ENCODE results near the gene DHRS7. TPM values are rescaled to one million over a fixed set of nuclear protein-coding genes. Genes with fewer than 3 reads are reported as not detected.

The DHRS7 gene
- total and polyA plus RNA-seq, 2 of the 8 experiments (the other 6 are each of a cell fraction or from before 2014, with no cell fraction given): 10.8 to 27.5 TPM

DNA sequence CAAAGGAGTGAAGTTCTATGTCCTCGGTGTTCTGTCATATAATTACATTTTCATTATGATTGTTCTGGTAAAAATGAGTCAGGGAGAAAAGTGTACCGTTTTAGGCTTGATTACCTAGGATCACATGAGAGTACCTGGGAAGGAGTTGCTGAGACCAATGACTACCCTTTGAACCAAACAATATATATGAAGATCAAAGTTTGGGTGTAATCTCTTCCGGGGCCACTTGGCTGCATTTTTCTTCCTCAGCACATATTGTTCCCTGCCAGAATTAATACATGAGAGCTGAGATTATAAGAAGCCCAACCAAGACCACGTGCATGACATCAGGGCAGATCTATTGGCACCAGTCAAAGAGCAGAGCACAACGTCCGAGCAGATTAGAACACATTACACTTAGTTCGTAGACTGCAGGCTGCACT is 41.1 kb upstream of the DHRS7 start:
- Histone ChIP-seq H3K56ac (replicated peaks; ENCODE audit: insufficient read length, low read depth, low read length) (no peak overlapping the region), H3K23ac (ENCODE audit: insufficient read length) (no peak overlapping the region), H3K4me3 (ENCODE audit: extremely low read depth in 1 of 4, insufficient read depth in 2 of 4, low read depth in 3 of 4, low read length in 4 of 4) (no peak overlapping the region), H4K91ac (replicated peaks; ENCODE audit: insufficient read length, low read length) (no peak overlapping the region), H4K5ac (ENCODE audit: insufficient read length, low read depth, low read length) (no peak overlapping the region), H2BK12ac (ENCODE audit: low read depth, low read length) (no peak overlapping the region), H3K4ac (replicated peaks; ENCODE audit: insufficient read length, low read depth, low read length) (no peak overlapping the region), H2BK5ac (ENCODE audit: low read depth, low read length) (no peak overlapping the region), H3K79me2 (ENCODE audit: control insufficient read depth in 1 of 2, insufficient read depth in 2 of 2, low read length in 2 of 2) (no peaks in the 10 kb centered on the region), H3K18ac (ENCODE audit: extremely low read depth, low read length) (no peak overlapping the region), H3K79me1 (ENCODE audit: low read depth, low read length) (no peaks in the 10 kb centered on the region), H2AK5ac (ENCODE audit: low read depth, low read length) (no peak overlapping the region), H2AFZ (ENCODE audit: low read length) (no peak overlapping the region), H3K14ac (ENCODE audit: insufficient read length) (no peak overlapping the region), H2BK15ac (ENCODE audit: low read length) (no peak overlapping the region), H3K27ac (ENCODE audit: low read depth, low read length) (no peak overlapping the region), H2BK120ac (replicated peaks; ENCODE audit: low read depth, low read length) (no peak overlapping the region), H3K27me3 (replicated peaks in 1 of 4; ENCODE audit: control insufficient read depth in 3 of 4, extremely low read depth in 1 of 4, insufficient read depth in 3 of 4, low read length in 3 of 4) (no peaks in the 10 kb centered on the region), H4K8ac (ENCODE audit: extremely low read depth, insufficient read depth, low read length) (no peak overlapping the region), H3K4me2 (ENCODE audit: insufficient read depth in 1 of 2, low read depth in 2 of 2, low read length in 2 of 2) (no peak overlapping the region), H4K20me1 (replicated peaks in 1 of 2; ENCODE audit: control insufficient read depth in 1 of 2, insufficient read depth in 2 of 2, low read length in 2 of 2) (no peaks in the 10 kb centered on the region), H3K4me1 (replicated peaks in 1 of 4; ENCODE audit: control insufficient read depth in 3 of 4, insufficient read depth in 4 of 4, low read length in 3 of 4) (peaks cover 0 to 13% (median 10%) of the 10 kb centered on the region in 4 experiments; a peak in 4 of 7 replicates), H2BK20ac (ENCODE audit: low read length) (no peak overlapping the region), H3K23me2 (ENCODE audit: low read depth, low read length) (peaks cover 2% of the 10 kb centered on the region; the same call in 1 of the 2 replicates), H3K9ac (replicated peaks in 1 of 4; ENCODE audit: extremely low read depth in 1 of 4, low read depth in 3 of 4, low read length in 3 of 4) (no peak overlapping the region), H3K36me3 (ENCODE audit: control insufficient read depth in 2 of 4, insufficient read depth in 4 of 4, low read length in 3 of 4) (no peaks in the 10 kb centered on the region), H3K9me3 (ENCODE audit: insufficient read depth in 2 of 2, low read depth in 1 of 2, low read length in 1 of 2) (no peaks in the 10 kb centered on the region)
- POLR2A ChIA-PET (ENCODE audit: partially characterized antibody): interaction anchor here (0.6 to 1.4 kb wide), 2 partner anchors 39 to 43 kb away, joined by 3 to 4 read pairs; partner anchors contain the start of gene PPM1A
- DNase-seq (ENCODE audit: low read depth in 1 of 2, low spot score in 2 of 2) (no peak), FAIRE-seq (no peak)
- CTCF ChIA-PET (ENCODE audit: partially characterized antibody): interaction anchor here (1.5 kb wide), 1 partner anchor 144 kb away, joined by 5 read pairs; no protein-coding TSS in a partner anchor
- 92% methylated on average over 7 of the region's 7 CpGs; no CpG with 5 or more reads in 1 of the 2 experiments for WGBS, 2 experiments (ENCODE audit: extremely low coverage in 1 of 2, insufficient coverage in 1 of 2, insufficient read length in 1 of 2, insufficient replicate concordance in 2 of 2, low coverage in 1 of 2, low lambda C conversion rate in 2 of 2, missing lambda C conversion rate in 1 of 2)
- TF ChIP-seq MAFK (IDR thresholded peaks at IDR 0.05; ENCODE audit: low read depth, low read length) (no peak), SP2 (IDR thresholded peaks at IDR 0.05; ENCODE audit: low read length) (no peak), CREB1 (IDR thresholded peaks at IDR 0.05) (no peak), PHF8 (conservative IDR thresholded peaks at IDR 0.05; ENCODE audit: low read depth, low read length) (no peak), POLR2AphosphoS5 (IDR thresholded peaks at IDR 0.05; ENCODE audit: low read depth, low read length) (no peak), TEAD4 (IDR thresholded peaks at IDR 0.05; ENCODE audit: low read depth, low read length) (no peak), CEBPB (IDR thresholded peaks at IDR 0.05; ENCODE audit: low read depth, low read length) (no peak), SUZ12 (IDR thresholded peaks at IDR 0.05; ENCODE audit: low read length) (no peak), JUN (IDR thresholded peaks at IDR 0.05; ENCODE audit: low read depth, low read length) (no peak), POLR2A (IDR thresholded peaks at IDR 0.05; ENCODE audit: control extremely low read depth in 1 of 2, low read depth in 2 of 2, low read length in 2 of 2) (no peak), BCL11A (IDR thresholded peaks at IDR 0.05; ENCODE audit: low read depth in 2 of 2, low read length in 2 of 2) (no peak)
- TF ChIP-seq, protein P1, sequence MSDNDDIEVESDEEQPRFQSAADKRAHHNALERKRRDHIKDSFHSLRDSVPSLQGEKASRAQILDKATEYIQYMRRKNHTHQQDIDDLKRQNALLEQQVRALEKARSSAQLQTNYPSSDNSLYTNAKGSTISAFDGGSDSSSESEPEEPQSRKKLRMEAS (IDR thresholded peaks at IDR 0.05): no peak
- TF ChIP-seq, protein P2, sequence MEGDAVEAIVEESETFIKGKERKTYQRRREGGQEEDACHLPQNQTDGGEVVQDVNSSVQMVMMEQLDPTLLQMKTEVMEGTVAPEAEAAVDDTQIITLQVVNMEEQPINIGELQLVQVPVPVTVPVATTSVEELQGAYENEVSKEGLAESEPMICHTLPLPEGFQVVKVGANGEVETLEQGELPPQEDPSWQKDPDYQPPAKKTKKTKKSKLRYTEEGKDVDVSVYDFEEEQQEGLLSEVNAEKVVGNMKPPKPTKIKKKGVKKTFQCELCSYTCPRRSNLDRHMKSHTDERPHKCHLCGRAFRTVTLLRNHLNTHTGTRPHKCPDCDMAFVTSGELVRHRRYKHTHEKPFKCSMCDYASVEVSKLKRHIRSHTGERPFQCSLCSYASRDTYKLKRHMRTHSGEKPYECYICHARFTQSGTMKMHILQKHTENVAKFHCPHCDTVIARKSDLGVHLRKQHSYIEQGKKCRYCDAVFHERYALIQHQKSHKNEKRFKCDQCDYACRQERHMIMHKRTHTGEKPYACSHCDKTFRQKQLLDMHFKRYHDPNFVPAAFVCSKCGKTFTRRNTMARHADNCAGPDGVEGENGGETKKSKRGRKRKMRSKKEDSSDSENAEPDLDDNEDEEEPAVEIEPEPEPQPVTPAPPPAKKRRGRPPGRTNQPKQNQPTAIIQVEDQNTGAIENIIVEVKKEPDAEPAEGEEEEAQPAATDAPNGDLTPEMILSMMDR (IDR thresholded peaks at IDR 0.05; ENCODE audit: control extremely low read depth in 1 of 3, insufficient read depth in 1 of 3, low read depth in 1 of 3, low read length in 3 of 3): no peak
